Measurements from ENCODE around the gene INF2.

DNA sequence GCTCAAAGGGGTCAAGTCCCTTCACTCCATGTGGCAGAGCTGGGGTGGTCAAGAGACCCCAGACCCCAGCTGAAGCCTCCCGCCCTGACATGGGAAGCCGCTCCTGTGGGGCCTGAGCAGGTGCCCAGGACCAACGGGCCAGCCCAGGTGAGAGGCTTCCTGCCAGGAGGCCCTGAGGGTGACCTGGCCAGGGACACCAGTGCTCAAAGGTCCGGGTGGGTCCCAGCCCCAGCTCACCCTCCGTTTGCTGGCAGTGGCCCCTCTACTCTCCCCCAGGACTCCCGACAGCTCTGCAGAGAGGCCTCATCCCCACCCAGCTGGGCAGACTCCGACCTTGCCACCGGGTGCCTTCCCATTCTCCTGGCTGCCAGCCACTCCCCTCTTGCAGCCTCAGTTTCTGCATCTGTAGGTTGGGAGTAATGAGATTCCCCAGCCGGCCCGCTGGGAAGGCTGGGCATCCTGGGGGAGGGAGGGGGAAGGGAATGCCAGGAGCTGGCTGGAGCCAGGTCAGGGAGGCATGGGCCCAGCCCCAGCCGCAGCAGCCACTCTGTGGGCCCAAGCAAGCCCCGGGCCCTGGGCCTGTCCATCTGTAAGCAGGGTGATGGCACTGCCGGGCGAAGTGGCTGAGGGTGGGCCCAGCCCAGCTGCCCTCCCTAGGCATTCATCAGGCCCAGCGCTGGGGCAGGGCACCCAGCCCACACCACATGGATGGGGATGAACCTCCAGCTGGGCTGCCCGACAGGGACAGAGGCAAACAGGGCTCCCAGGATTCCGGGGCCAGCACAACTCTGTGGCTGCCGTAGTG lies 10.3 kb upstream of the INF2 start:
- TF ChIP-seq EZH2 (IDR thresholded peaks at IDR 0.05; ENCODE audit: insufficient read depth, poor library complexity, severe bottlenecking) = no peak
- no peak for TF ChIP-seq EZH2phosphoT487 (IDR thresholded peaks at IDR 0.05; ENCODE audit: insufficient read depth, low read depth)

All from GM23248 (cell line).